GM13977 (cell line): ENCODE results near the gene ADGRF1.

Experiments
- DNase-seq: peaks from one replicate; pipeline ENCODE4 v3.0.0; 2012; ENCODE audit warnings: low spot score
- in situ Hi-C: fragments of 300-500 bp; cut with MboI; formaldehyde crosslinking; loops from one replicate; pipeline ENCODE4 v1.12.0; 2022; ENCODE audit warnings: low sequenced_read_pairs, low pct_unique_long_range_greater_than_20kb, mixed read lengths, inconsistent platforms; ENCODE audit not compliant: unreplicated experiment
- TF ChIP-seq, protein P1 (sequence below): IDR thresholded peaks from 2 replicates; pipeline ENCODE4 v1.5.1; 2012; ENCODE audit warnings: mild to moderate bottlenecking, control low read depth; ENCODE audit not compliant: insufficient read depth; ENCODE audit errors: extremely low read depth, missing control alignments

The ADGRF1 gene

DNA sequence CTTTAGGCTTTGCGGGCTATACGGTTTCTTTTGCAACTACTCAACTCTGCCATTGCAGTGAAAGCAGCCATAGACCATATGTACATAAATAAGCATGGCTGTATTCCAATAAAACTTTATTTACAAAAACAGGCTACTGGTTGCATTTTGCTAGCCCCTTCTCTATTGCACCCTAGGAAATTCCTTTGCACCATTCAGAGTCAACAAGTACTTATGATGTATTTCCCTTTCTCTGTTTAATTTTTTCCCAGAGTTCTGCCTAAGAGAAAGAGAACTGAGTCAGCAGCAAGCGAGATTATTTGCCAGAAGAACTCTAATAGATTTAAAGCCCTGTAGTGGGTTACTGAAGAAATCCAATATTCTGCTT is 33.8 kb downstream of the ADGRF1 start:
- TF ChIP-seq, protein P1, sequence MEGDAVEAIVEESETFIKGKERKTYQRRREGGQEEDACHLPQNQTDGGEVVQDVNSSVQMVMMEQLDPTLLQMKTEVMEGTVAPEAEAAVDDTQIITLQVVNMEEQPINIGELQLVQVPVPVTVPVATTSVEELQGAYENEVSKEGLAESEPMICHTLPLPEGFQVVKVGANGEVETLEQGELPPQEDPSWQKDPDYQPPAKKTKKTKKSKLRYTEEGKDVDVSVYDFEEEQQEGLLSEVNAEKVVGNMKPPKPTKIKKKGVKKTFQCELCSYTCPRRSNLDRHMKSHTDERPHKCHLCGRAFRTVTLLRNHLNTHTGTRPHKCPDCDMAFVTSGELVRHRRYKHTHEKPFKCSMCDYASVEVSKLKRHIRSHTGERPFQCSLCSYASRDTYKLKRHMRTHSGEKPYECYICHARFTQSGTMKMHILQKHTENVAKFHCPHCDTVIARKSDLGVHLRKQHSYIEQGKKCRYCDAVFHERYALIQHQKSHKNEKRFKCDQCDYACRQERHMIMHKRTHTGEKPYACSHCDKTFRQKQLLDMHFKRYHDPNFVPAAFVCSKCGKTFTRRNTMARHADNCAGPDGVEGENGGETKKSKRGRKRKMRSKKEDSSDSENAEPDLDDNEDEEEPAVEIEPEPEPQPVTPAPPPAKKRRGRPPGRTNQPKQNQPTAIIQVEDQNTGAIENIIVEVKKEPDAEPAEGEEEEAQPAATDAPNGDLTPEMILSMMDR = no peak
- no peak for DNase-seq
- in situ Hi-C loops = no loop called here

DNA sequence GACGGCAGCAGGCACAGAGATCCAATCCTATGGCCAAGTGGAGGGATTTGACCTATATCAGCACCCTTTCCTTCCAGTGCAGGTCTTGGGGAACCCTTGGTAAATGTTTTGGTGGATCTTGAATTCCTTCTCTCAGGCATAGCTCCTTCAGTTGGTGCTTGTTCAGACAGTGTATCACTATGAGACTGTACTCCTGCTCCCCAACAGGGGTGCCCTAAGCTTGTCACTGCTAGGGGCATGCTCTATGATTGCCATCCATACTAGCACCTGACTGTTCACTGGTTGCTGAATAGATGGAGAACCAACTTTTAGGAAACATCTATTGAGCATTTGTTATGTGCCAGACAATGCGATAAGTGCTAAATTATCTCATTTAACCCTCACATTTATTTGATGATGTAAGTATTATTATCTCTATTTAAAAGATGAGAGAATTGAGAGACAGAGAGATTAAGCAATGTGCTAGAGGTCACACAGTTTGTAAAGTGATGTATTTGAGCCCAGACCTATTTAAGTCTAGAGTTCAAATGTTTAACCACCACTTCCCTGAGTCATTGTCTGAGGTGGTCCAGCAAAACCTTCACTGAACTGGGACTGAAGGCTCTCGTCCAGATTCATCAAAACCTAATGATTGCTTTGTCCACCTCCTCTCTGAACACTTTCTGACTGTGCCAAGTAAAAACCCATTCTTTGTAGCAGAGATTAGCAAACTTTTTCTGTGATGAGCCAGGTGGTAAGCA is 34.3 kb downstream of the ADGRF1 start:
- in situ Hi-C loops = no loop called here
- TF ChIP-seq, protein P1 = no peak

DNA sequence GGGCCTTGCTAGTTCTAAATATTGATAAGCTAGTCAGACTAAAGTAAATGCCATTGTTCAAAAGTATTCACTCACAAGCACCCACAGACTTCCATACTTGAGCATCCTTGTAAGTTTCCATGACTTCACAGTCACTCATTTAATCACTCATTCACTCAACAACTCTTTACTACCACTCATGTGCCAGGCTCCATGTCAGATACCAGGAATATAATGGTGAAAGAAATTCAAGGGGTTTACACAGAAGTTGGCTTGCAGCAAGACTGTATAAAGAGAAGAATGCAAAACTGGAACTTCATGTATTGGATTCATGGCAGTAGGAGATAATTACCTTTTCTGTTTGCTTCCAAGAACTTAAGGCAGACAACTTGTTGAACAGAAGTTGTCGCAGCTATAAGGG is 36.6 kb downstream of the ADGRF1 start:
- in situ Hi-C loops = no loop called here
- DNase-seq = no peak
- TF ChIP-seq, protein P1 = no peak

More for the DNA sequence above, 34.3 kb downstream of the ADGRF1 start:
- no peak for DNase-seq

DNA sequence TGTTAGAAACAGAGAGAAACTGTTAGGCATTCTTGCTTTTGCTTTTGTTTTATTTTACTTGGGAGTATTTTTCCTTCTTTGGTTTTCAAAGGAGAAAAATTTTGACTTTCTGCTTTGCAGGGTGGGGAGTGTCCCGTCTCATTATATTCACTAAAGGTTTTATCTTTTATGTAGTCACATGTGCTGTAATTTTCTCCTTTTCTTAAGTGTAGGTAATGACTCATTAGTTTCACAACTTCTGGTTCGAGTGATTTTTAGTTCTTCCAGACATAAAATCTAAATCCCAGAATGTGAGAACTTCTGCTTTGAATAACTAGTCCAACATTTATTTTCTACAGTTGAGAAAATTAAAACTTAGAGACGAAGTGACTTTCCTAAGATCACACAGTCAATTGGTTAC is 37.7 kb downstream of the ADGRF1 start:
- in situ Hi-C loops = no loop called here

DNA sequence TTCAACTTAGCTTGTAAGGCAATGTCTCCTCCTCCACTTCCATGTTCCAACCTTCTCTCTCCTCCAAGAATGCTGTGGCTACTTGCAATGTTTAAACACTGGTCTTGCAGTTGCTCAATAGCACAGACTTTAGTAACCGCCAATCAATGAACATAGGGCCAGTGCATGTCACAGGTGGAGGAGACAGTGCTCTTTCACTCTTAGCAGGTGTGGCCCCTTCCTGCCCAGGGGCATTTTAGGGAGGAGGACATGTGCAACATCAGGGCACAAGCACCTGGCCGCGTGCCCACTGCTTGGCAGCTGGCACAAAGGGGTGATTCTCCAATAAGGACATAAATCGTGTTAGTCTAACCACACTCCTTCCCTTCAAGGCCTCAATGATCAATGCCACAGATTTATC is 41.3 kb downstream of the ADGRF1 start:
- no peak for DNase-seq
- TF ChIP-seq, protein P1 = no peak
- in situ Hi-C loops = no loop called here

More for the DNA sequence above, 37.7 kb downstream of the ADGRF1 start:
- no peak for DNase-seq
- TF ChIP-seq, protein P1 = no peak

DNA sequence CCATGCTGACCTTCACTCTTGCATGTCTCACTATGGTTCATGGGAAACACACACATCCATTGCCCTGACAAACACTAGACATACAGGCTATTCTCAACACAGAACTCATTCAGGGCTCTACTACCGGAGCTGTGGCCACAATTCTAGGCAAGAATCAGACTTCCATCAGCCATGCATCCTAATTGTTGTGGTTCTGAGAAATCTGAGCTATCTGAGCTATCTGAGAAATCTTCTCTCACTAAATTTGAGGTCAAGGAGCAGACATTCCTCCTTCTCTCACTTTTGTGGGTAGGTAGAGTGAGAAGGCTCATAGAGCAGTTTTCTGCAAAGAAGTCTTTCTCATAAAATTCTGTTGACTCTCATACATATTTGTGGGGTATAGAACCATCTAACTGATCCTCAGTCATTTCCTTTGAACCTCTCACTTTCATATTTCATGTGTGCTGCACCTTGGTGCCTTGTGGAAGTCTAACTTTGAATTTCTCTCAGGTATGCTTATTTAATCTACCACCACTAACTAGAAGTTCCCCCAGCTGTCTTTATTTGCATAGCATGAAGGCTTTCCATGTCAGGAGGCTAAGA is 43.6 kb downstream of the ADGRF1 start:
- in situ Hi-C loops = no loop called here
- TF ChIP-seq, protein P1 = no peak
- no peak for DNase-seq

DNA sequence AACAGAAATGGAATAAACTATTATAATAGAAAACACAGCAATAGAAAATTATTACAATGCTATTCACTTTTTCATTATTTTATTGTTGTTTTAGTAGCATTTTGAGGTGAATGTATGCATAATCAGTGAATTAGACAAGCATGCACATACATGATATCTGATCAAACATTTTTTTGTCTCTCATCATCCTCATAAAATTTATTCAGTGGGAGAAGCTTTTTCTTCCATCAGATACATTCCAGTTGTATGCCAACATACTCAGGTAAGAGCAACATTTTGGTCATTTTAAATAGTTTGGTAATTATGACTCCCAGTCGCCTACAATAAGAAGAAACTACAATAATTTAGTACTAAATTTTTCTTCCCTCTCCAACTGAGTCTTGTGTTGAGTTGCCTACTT is 44.5 kb downstream of the ADGRF1 start:
- TF ChIP-seq, protein P1 = no peak
- in situ Hi-C loops = no loop called here
- DNase-seq = no peak
